ENCODE measurements around the gene KCNH3. TPM values are rescaled to one million over a fixed set of nuclear protein-coding genes. Genes with fewer than 3 reads are reported as not detected.

The KCNH3 gene
- total RNA-seq, 2 donors from 2014 or later, result 0.35 to 0.95 TPM

- Histone ChIP-seq H3K27me3 (replicated peaks; ENCODE audit: insufficient read depth) (no peaks in the 10 kb centered on the region), H3K4me3 (no peak overlapping the region), H3K27ac (no peak overlapping the region), H3K9me3 (no peaks in the 10 kb centered on the region), H3K36me3 (no peaks in the 10 kb centered on the region), H3K4me1 (ENCODE audit: control insufficient read depth in 1 of 2, low read depth in 2 of 2) (peaks cover under 1 to 5% of the 10 kb centered on the region in 2 donors)
- ATAC-seq (ENCODE audit: insufficient number of reproducible peaks, low FRiP score, low read depth) (no peak), DNase-seq (ENCODE audit: low spot score) (no peak)
- no peak for TF ChIP-seq CTCF (IDR thresholded peaks at IDR 0.05)
Measured at GRCh38 chr12:49543221-49543913, 4.5 kb downstream of the KCNH3 start.

GRCh38 chr12:49543914-49544815, 5.3 kb downstream of the KCNH3 start:
- Histone ChIP-seq H3K27me3 (replicated peaks; ENCODE audit: insufficient read depth) (no peaks in the 10 kb centered on the region), H3K27ac (no peak overlapping the region), H3K36me3 (no peaks in the 10 kb centered on the region), H3K4me1 (ENCODE audit: control insufficient read depth in 1 of 2, low read depth in 2 of 2) (peaks cover 3 to 9% of the 10 kb centered on the region in 2 donors), H3K9me3 (no peaks in the 10 kb centered on the region), H3K4me3 (no peak overlapping the region)
- ATAC-seq (ENCODE audit: insufficient number of reproducible peaks, low FRiP score, low read depth) (no peak), DNase-seq (ENCODE audit: low spot score) (no peak)
- TF ChIP-seq CTCF (IDR thresholded peaks at IDR 0.05), result no peak

GRCh38 chr12:49545815-49546214, 7.0 kb downstream of the KCNH3 start:
- no peak for TF ChIP-seq CTCF (IDR thresholded peaks at IDR 0.05)
- DNase-seq (ENCODE audit: low spot score), result no peak
- Histone ChIP-seq H3K4me3 (no peak overlapping the region), H3K27me3 (replicated peaks; ENCODE audit: insufficient read depth) (no peaks in the 10 kb centered on the region), H3K36me3 (no peaks in the 10 kb centered on the region), H3K9me3 (no peaks in the 10 kb centered on the region), H3K4me1 (ENCODE audit: control insufficient read depth in 1 of 2, low read depth in 2 of 2) (peaks cover 3 to 14% of the 10 kb centered on the region in 2 donors), H3K27ac (no peak overlapping the region)
- no peak for ATAC-seq (ENCODE audit: insufficient number of reproducible peaks, low FRiP score, low read depth)

GRCh38 chr12:49546481-49546880, 7.7 kb downstream of the KCNH3 start:
- H3K9me3 ChIP-seq, result no peaks in the 10 kb centered on the region
- H3K4me3 ChIP-seq, result no peak overlapping the region
- H3K27ac ChIP-seq, result no peak overlapping the region
- no peak for TF ChIP-seq CTCF (IDR thresholded peaks at IDR 0.05)
- ATAC-seq (ENCODE audit: insufficient number of reproducible peaks, low FRiP score, low read depth) (no peak), DNase-seq (ENCODE audit: low spot score) (no peak)
- H3K4me1 ChIP-seq (ENCODE audit: control insufficient read depth in 1 of 2, low read depth in 2 of 2), result peaks cover 3 to 14% of the 10 kb centered on the region in 2 donors
- no peaks in the 10 kb centered on the region for H3K36me3 ChIP-seq
- no peaks in the 10 kb centered on the region for H3K27me3 ChIP-seq (replicated peaks; ENCODE audit: insufficient read depth)

GRCh38 chr12:49547090-49547690, 8.4 kb downstream of the KCNH3 start:
- ATAC-seq (ENCODE audit: insufficient number of reproducible peaks, low FRiP score, low read depth), result no peak
- DNase-seq (ENCODE audit: low spot score), result no peak
- no peak for TF ChIP-seq CTCF (IDR thresholded peaks at IDR 0.05)
- Histone ChIP-seq H3K27me3 (replicated peaks; ENCODE audit: insufficient read depth) (no peaks in the 10 kb centered on the region), H3K9me3 (no peaks in the 10 kb centered on the region), H3K4me1 (ENCODE audit: control insufficient read depth in 1 of 2, low read depth in 2 of 2) (peaks cover 3 to 14% of the 10 kb centered on the region in 2 donors), H3K36me3 (no peaks in the 10 kb centered on the region), H3K27ac (no peak overlapping the region), H3K4me3 (no peak overlapping the region)
